ENCODE results near the gene KRT79. TPM values are rescaled to one million over a fixed set of nuclear protein-coding genes. Genes with fewer than 3 reads are reported as not detected.
A peak's percentile ranks its signal among the peaks of the same experiment; 100 is the strongest.

The KRT79 gene
- total and polyA plus RNA-seq, 9 of the 15 experiments (the other 6 are each of a cell fraction or from before 2014, with no cell fraction given), result 0.03 to 2.3 (median 0.23) TPM; not detected in 2

DNA sequence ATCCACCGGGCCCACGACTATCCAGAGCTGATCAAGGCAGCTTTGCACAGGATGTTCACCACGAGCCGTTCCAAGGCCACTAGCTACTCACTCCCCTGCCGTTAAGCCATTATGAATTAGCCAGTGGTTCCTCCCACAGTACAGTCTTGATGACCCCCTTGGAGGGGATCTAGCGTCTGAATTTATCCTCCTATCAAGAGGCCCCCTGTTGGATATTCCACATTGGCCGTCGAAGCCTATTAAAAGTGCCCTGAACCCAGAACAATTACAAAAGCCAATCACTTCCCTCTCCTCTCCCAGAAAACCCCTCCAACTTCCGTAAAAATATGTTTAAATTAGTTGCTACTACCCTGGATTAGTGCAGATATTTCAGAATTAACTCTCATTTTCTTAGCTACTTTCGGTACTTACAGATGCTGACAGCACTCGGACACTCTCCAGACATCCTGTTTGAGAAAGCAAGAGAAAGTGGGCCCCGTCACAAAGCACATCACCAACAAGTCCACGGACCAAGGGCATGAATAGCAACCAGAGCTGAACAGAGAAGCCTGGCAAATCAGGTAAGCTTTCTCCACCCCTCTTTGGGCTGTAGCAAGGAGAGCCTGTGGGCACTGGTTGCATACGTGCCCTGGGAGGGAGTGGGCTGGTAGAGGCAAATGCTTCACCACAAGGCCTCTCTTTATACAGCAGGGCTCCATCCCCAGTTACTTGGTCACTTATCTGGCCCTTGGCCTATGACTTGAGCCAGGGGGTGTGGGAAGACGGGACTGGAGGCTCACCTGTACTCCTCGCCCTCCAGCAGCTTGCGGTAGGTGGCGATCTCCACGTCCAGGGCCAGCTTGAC lies 43.5 kb downstream of the KRT79 start:
- no peaks in the 10 kb centered on the region for H3K9me3 ChIP-seq (replicated peaks; ENCODE audit: control insufficient read depth, insufficient read depth, low read depth, low read length)
- DNase-seq (ENCODE audit: extremely low read depth in 1 of 4, low spot score in 3 of 4), result peak in 2 of 4 experiments; percentile 26 to 39
- no peaks in the 10 kb centered on the region for H3K36me3 ChIP-seq (ENCODE audit: control insufficient read depth, insufficient read depth, low read length)
- H3K4me1 ChIP-seq (replicated peaks in 1 of 2; ENCODE audit: control insufficient read depth in 2 of 2, insufficient read depth in 2 of 2, low read length in 2 of 2), result peaks cover 16 to 26% of the 10 kb centered on the region in 2 experiments; a peak in 4 of 5 replicates
- peak overlapping the region; percentile 74 for H3K4me2 ChIP-seq (ENCODE audit: insufficient read depth, low read length)
- peak overlapping the region; percentile 22; the same call in 1 of the 2 replicates for H3K4me3 ChIP-seq
- intact Hi-C loops (cut with micrococcal nuclease) (no loop called here), in situ Hi-C loops (cut with MboI) (no loop called here)
- no peak for ATAC-seq
- ChIA-PET CTCF (ENCODE audit: low intra/inter-chr PET ratio) (no interaction called here), POLR2A (no interaction called here)
- peak overlapping the region; percentile 37 to 85 for H3K9ac ChIP-seq (ENCODE audit: insufficient read depth in 1 of 2, low read depth in 2 of 2, low read length in 2 of 2)
- no peaks in the 10 kb centered on the region for H3K79me2 ChIP-seq (ENCODE audit: control insufficient read depth, insufficient read depth, low read length)
- no peaks in the 10 kb centered on the region for H4K20me1 ChIP-seq (replicated peaks; ENCODE audit: control insufficient read depth, insufficient read depth, low read length)
- FAIRE-seq, result peak; percentile 64
- TF ChIP-seq MCM7 (IDR thresholded peaks at IDR 0.05), result no peak
- TF ChIP-seq ZNF583 (CRISPR knock-in tag; IDR thresholded peaks at IDR 0.05), result no peak
- no peak for TF ChIP-seq PHB2 (IDR thresholded peaks at IDR 0.05; ENCODE audit: low read depth)
- TF ChIP-seq ZEB2 (IDR thresholded peaks at IDR 0.05), result 0 out of 2 replicates have a peak, but pooled peaks have one; percentile 5
- no peak for TF ChIP-seq GTF2F1 (IDR thresholded peaks at IDR 0.05; ENCODE audit: low read depth, low read length)
- no peak for TF ChIP-seq TRIM24 (IDR thresholded peaks at IDR 0.05)
- TF ChIP-seq, protein P1, sequence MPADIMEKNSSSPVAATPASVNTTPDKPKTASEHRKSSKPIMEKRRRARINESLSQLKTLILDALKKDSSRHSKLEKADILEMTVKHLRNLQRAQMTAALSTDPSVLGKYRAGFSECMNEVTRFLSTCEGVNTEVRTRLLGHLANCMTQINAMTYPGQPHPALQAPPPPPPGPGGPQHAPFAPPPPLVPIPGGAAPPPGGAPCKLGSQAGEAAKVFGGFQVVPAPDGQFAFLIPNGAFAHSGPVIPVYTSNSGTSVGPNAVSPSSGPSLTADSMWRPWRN (IDR thresholded peaks at IDR 0.05; ENCODE audit: low read depth), result 0 out of 2 replicates have a peak, but pooled peaks have one; percentile 1
- TF ChIP-seq ZNF41 (CRISPR knock-in tag; conservative IDR thresholded peaks at IDR 0.05), result no peak
- TF ChIP-seq RUNX1 (IDR thresholded peaks at IDR 0.05; ENCODE audit: low read depth), result 0 out of 2 replicates have a peak, but pooled peaks have one; percentile 1
- TF ChIP-seq SMARCE1 (IDR thresholded peaks at IDR 0.05), result 0 out of 2 replicates have a peak, but pooled peaks have one; percentile 29
- TF ChIP-seq DPF2 (IDR thresholded peaks at IDR 0.05), result peak; percentile 26; the same call in 1 of the 2 replicates
- H3K27me3 ChIP-seq (ENCODE audit: control insufficient read depth in 2 of 2, insufficient read depth in 2 of 2, low read length in 2 of 2), result peaks cover 0 to 9% of the 10 kb centered on the region in 2 experiments; a peak in 1 of 5 replicates
- BruUV-seq (replicated peaks), result no TSS peak
- 54% methylated on average over 18 of the region's 19 CpGs for WGBS (ENCODE audit: insufficient coverage, low coverage, missing lambda C conversion rate)
- H3K9me1 ChIP-seq (ENCODE audit: control insufficient read depth, insufficient read depth, low read length), result no peaks in the 10 kb centered on the region
- H3K27ac ChIP-seq (ENCODE audit: extremely low read depth, low read depth, low read length), result no peak overlapping the region; the same call in 2 of the 3 replicates
- H2AFZ ChIP-seq (ENCODE audit: low read depth, low read length), result peak overlapping the region; percentile 98

Data from K562 (cell line).